Endothelial cell (in vitro differentiated cells): ENCODE measurements around the gene SAA4. TPM values are rescaled to one million over a fixed set of nuclear protein-coding genes. Genes with fewer than 3 reads are reported as not detected.

ENCODE experiments used
- DNase-seq: peaks from one replicate; pipeline ENCODE4 v3.0.0; 2021; ENCODE audit warnings: low spot score
- H3K27ac Mint-ChIP-seq: one replicate; pipeline ENCODE4 v1.8.0; 2021; ENCODE audit warnings: mixed read lengths, inconsistent platforms; ENCODE audit not compliant: unreplicated experiment
- H3K27me3 Mint-ChIP-seq: one replicate; pipeline ENCODE4 v1.8.0; 2021; ENCODE audit warnings: mild to moderate bottlenecking, moderate library complexity, mixed read lengths, inconsistent platforms; ENCODE audit not compliant: unreplicated experiment
- H3K36me3 Mint-ChIP-seq: one replicate; pipeline ENCODE4 v1.8.0; 2021; ENCODE audit warnings: mild to moderate bottlenecking, low read depth, mixed read lengths, inconsistent platforms; ENCODE audit not compliant: unreplicated experiment
- H3K4me1 Mint-ChIP-seq: one replicate; pipeline ENCODE4 v1.8.0; 2021; ENCODE audit warnings: mild to moderate bottlenecking, mixed read lengths, inconsistent platforms; ENCODE audit not compliant: unreplicated experiment
- H3K4me3 Mint-ChIP-seq: one replicate; pipeline ENCODE4 v1.8.0; 2021; ENCODE audit warnings: mild to moderate bottlenecking, mixed read lengths, inconsistent platforms; ENCODE audit not compliant: unreplicated experiment
- H3K9me3 Mint-ChIP-seq: one replicate; pipeline ENCODE4 v1.8.0; 2021; ENCODE audit warnings: mixed read lengths, inconsistent platforms; ENCODE audit not compliant: unreplicated experiment
- CTCF ChIP-seq: fragments of 200-600 bp; sonication (generic); IDR thresholded peaks from one replicate; pipeline ENCODE4 v1.5.0; 2021; ENCODE audit warnings: antibody characterized with exemption; ENCODE audit not compliant: unreplicated experiment
- total RNA-seq: library from RNA; stranded (reverse); fragmentation: NEBNext Ultra II Directional; extraction: Animal tissue kit (Norgen Biotek cat#: 25700); gene quantifications from one replicate; pipeline ENCODE4 v1.2.1, GENCODE V29; 2021; ENCODE audit not compliant: unreplicated experiment

The SAA4 gene
- total RNA-seq, 1 donor from 2014 or later, result not detected

GRCh38 chr11:18230859-18231258 lies 5.7 kb downstream of the SAA4 start:
- no peak for TF ChIP-seq CTCF
- Mint-ChIP-seq H3K27ac (no peak overlapping the region), H3K4me3 (no peak overlapping the region), H3K27me3 (peaks cover 2% of the 10 kb centered on the region), H3K4me1 (no peaks in the 10 kb centered on the region), H3K36me3 (no peaks in the 10 kb centered on the region), H3K9me3 (no peaks in the 10 kb centered on the region)
- DNase-seq, result no peak

GRCh38 chr11:18229501-18229900 lies 7.1 kb downstream of the SAA4 start:
- no peaks in the 10 kb centered on the region for H3K9me3 Mint-ChIP-seq
- H3K4me3 Mint-ChIP-seq, result no peak overlapping the region
- peaks cover 3% of the 10 kb centered on the region for H3K27me3 Mint-ChIP-seq
- H3K36me3 Mint-ChIP-seq, result no peaks in the 10 kb centered on the region
- H3K27ac Mint-ChIP-seq, result no peak overlapping the region
- H3K4me1 Mint-ChIP-seq, result no peaks in the 10 kb centered on the region
- no peak for TF ChIP-seq CTCF
- no peak for DNase-seq

- Mint-ChIP-seq H3K4me1 (no peaks in the 10 kb centered on the region), H3K4me3 (no peak overlapping the region), H3K36me3 (no peaks in the 10 kb centered on the region), H3K27ac (no peak overlapping the region), H3K27me3 (peaks cover 3% of the 10 kb centered on the region), H3K9me3 (no peaks in the 10 kb centered on the region)
- no peak for DNase-seq
- TF ChIP-seq CTCF, result no peak
These were observed 10.7 kb downstream of the SAA4 start for GRCh38 chr11:18225913-18226312.

- Mint-ChIP-seq H3K9me3 (no peaks in the 10 kb centered on the region), H3K4me3 (no peak overlapping the region), H3K27me3 (peaks cover 2% of the 10 kb centered on the region), H3K36me3 (no peaks in the 10 kb centered on the region), H3K4me1 (no peaks in the 10 kb centered on the region), H3K27ac (no peak overlapping the region)
- no peak for DNase-seq
- no peak for TF ChIP-seq CTCF
These were observed 12.8 kb downstream of the SAA4 start for GRCh38 chr11:18223591-18224387.

- Mint-ChIP-seq H3K27me3 (peaks cover 2% of the 10 kb centered on the region), H3K27ac (no peak overlapping the region), H3K9me3 (no peaks in the 10 kb centered on the region), H3K4me1 (no peaks in the 10 kb centered on the region), H3K36me3 (no peaks in the 10 kb centered on the region), H3K4me3 (no peak overlapping the region)
- no peak for DNase-seq
- no peak for TF ChIP-seq CTCF
These were observed 13.7 kb downstream of the SAA4 start for GRCh38 chr11:18222814-18223421.
